SU-DHL-6 (cell line): ENCODE data around the gene TMEM80.

Experiments
- H2AFZ ChIP-seq: fragments of 200-600 bp; sonication (generic); 2 replicates; pipeline ENCODE4 v1.6.1; 2014; ENCODE audit warnings: low read depth, mild to moderate bottlenecking, moderate library complexity, mixed read lengths, antibody characterized with exemption, low read length; ENCODE audit not compliant: severe bottlenecking
- H3F3A ChIP-seq: fragments of 200-600 bp; shearing (Covaris generic); 2 replicates; pipeline ENCODE4 v1.6.0; 2016; ENCODE audit warnings: antibody characterized with exemption, mild to moderate bottlenecking; ENCODE audit not compliant: insufficient read depth
- H3K27ac ChIP-seq: fragments of 200-600 bp; sonication (generic); 2 replicates; pipeline ENCODE4 v1.5.1; 2016; ENCODE audit warnings: low read depth, mild to moderate bottlenecking, low read length, moderate library complexity, mixed read lengths
- H3K27me3 ChIP-seq: fragments of 200-600 bp; sonication (generic), shearing (Covaris generic); 2 replicates; pipeline ENCODE4 v1.6.0; 2014; ENCODE audit warnings: mild to moderate bottlenecking, low read length
- H3K36me3 ChIP-seq: fragments of 200-600 bp; sonication (generic); 2 replicates; pipeline ENCODE4 v1.6.1; 2014; ENCODE audit warnings: mild to moderate bottlenecking, low read length, mixed read lengths
- H3K4me2 ChIP-seq: fragments of 300-600, 200-600 bp; shearing (Covaris generic), sonication (generic); 2 replicates; pipeline ENCODE4 v1.6.0; 2014; ENCODE audit warnings: low read length, low read depth, mild to moderate bottlenecking; ENCODE audit not compliant: poor library complexity, severe bottlenecking
- H3K4me3 ChIP-seq: fragments of 200-600 bp; sonication (generic); 2 replicates; pipeline ENCODE4 v1.5.1; 2014; ENCODE audit warnings: antibody characterized with exemption, low read length, mild to moderate bottlenecking, mixed read lengths; ENCODE audit not compliant: insufficient read depth, poor library complexity, severe bottlenecking
- H3K79me2 ChIP-seq: fragments of 200-600 bp; sonication (generic); 2 replicates; pipeline ENCODE4 v1.6.1; 2014; ENCODE audit warnings: mild to moderate bottlenecking, low read length, moderate library complexity; ENCODE audit not compliant: insufficient read depth
- H3K9ac ChIP-seq: fragments of 200-600 bp; sonication (generic); 2 replicates; pipeline ENCODE4 v1.7.0; 2014; ENCODE audit warnings: mild to moderate bottlenecking, low read length
- H3K9me2 ChIP-seq: fragments of 200-600 bp; sonication (generic); replicated peaks from 2 replicates; pipeline ENCODE4 v1.6.1; 2014; ENCODE audit warnings: low read length; ENCODE audit not compliant: insufficient read depth
- H3K9me3 ChIP-seq: fragments of 200-600 bp; sonication (generic); 2 replicates; pipeline ENCODE4 v1.6.1; 2014; ENCODE audit warnings: low read length, mixed read lengths; ENCODE audit not compliant: insufficient read depth
- H4K20me1 ChIP-seq: fragments of 200-600 bp; sonication (generic); 2 replicates; pipeline ENCODE4 v1.6.1; 2014; ENCODE audit warnings: low read depth, mild to moderate bottlenecking, antibody characterized with exemption, low read length, moderate library complexity, mixed read lengths
- CTCF ChIP-seq: fragments of 200-600 bp; sonication (generic); IDR thresholded peaks from one replicate; pipeline ENCODE4 v1.5.1; 2017; ENCODE audit warnings: antibody characterized with exemption, mild to moderate bottlenecking, low read length, moderate library complexity; ENCODE audit not compliant: insufficient read depth, poor library complexity, severe bottlenecking
- EZH2phosphoT487 ChIP-seq: fragments of 200-600 bp; sonication (generic), shearing (Covaris generic); conservative IDR thresholded peaks from 2 replicates; pipeline ENCODE4 v1.6.1; 2018; ENCODE audit warnings: mild to moderate bottlenecking, antibody characterized with exemption, low read length, moderate library complexity, mixed read lengths

TMEM80 gene

GRCh38 chr11:693415-693831, 2.2 kb upstream of the TMEM80 start:
- H3F3A ChIP-seq = peaks cover 19% of the 10 kb centered on the region
- peaks cover 21% of the 10 kb centered on the region for H3K79me2 ChIP-seq
- H3K9ac ChIP-seq = peak overlapping the region; percentile 9; the same call in 1 of the 2 replicates
- no peak for TF ChIP-seq CTCF
- no peak for TF ChIP-seq EZH2phosphoT487
- H3K9me3 ChIP-seq = no peaks in the 10 kb centered on the region
- H3K9me2 ChIP-seq = no peaks in the 10 kb centered on the region
- no peaks in the 10 kb centered on the region for H3K27me3 ChIP-seq
- no peak overlapping the region for H2AFZ ChIP-seq
- no peak overlapping the region for H3K27ac ChIP-seq
- peak overlapping the region; percentile 63 for H3K4me2 ChIP-seq
- no peaks in the 10 kb centered on the region for H3K36me3 ChIP-seq
- peak overlapping the region; percentile 38 for H3K4me3 ChIP-seq
- H4K20me1 ChIP-seq = no peaks in the 10 kb centered on the region

- no peak overlapping the region for H3K27ac ChIP-seq
- H4K20me1 ChIP-seq = no peaks in the 10 kb centered on the region
- no peaks in the 10 kb centered on the region for H3K27me3 ChIP-seq
- no peaks in the 10 kb centered on the region for H3K36me3 ChIP-seq
- H3K9me2 ChIP-seq = no peaks in the 10 kb centered on the region
- peaks cover 21% of the 10 kb centered on the region for H3K79me2 ChIP-seq
- TF ChIP-seq EZH2phosphoT487 = no peak
- peak overlapping the region; percentile 63 for H3K4me2 ChIP-seq
- H2AFZ ChIP-seq = no peak overlapping the region
- H3K4me3 ChIP-seq = peak overlapping the region; percentile 38
- H3K9ac ChIP-seq = peak overlapping the region; percentile 9; the same call in 1 of the 2 replicates
- no peaks in the 10 kb centered on the region for H3K9me3 ChIP-seq
- H3F3A ChIP-seq = peaks cover 19% of the 10 kb centered on the region
Observed at GRCh38 chr11:693887-694562, 1.6 kb upstream of the TMEM80 start.

- Histone ChIP-seq H3K9ac (peak within 1 kb of the TSS; percentile 94), H3K27ac (peak within 1 kb of the TSS; percentile 95), H2AFZ (peak within 1 kb of the TSS; percentile 83), H3K9me2 (no peaks in the 10 kb centered on the region), H3K4me2 (peak within 1 kb of the TSS; percentile 88), H4K20me1 (no peaks in the 10 kb centered on the region), H3K4me3 (peak within 1 kb of the TSS; percentile 83), H3K79me2 (peaks cover 21% of the 10 kb centered on the region), H3K36me3 (no peaks in the 10 kb centered on the region), H3F3A (peaks cover 19% of the 10 kb centered on the region), H3K27me3 (no peaks in the 10 kb centered on the region), H3K9me3 (no peaks in the 10 kb centered on the region)
- TF ChIP-seq EZH2phosphoT487 (no peak), CTCF (no peak)
Observed at GRCh38 chr11:694563-695287, 891 bp upstream of the TMEM80 start, which contains the start of gene DEAF1. TSS of gene DEAF1 (minus strand) at chr11:695222. CDS start at chr11:695047, 175 bp downstream.

GRCh38 chr11:695288-695537, 403 bp upstream of the TMEM80 start:
- TF ChIP-seq CTCF = no peak
- TF ChIP-seq EZH2phosphoT487 = no peak
- H3K9me2 ChIP-seq = no peaks in the 10 kb centered on the region
- H3K9me3 ChIP-seq = no peaks in the 10 kb centered on the region
- peaks cover 21% of the 10 kb centered on the region for H3K79me2 ChIP-seq
- H3K27me3 ChIP-seq = no peaks in the 10 kb centered on the region
- H3K4me2 ChIP-seq = peak overlapping the region; percentile 63
- no peaks in the 10 kb centered on the region for H4K20me1 ChIP-seq
- no peaks in the 10 kb centered on the region for H3K36me3 ChIP-seq
- H2AFZ ChIP-seq = peak overlapping the region; percentile 79
- H3F3A ChIP-seq = peaks cover 19% of the 10 kb centered on the region
- H3K27ac ChIP-seq = peak overlapping the region; percentile 95
- peak overlapping the region; percentile 94 for H3K9ac ChIP-seq
- H3K4me3 ChIP-seq = peak overlapping the region; percentile 69
